H1 (cell line): ENCODE measurements around the gene TFF3. TPM values are rescaled to one million over a fixed set of nuclear protein-coding genes. Genes with fewer than 3 reads are reported as not detected.

Source experiments
- CTCF ChIA-PET: fragments of 300-600 bp; sonication (Branson Sonifier 250); formaldehyde crosslinking; loops from one replicate; lab custom pipeline; 2021; ENCODE audit not compliant: partially characterized antibody; lab: Charles Lee
- POLR2A ChIA-PET: fragments of 300-600 bp; sonication (Branson Sonifier 250); formaldehyde crosslinking; loops from one replicate; lab custom pipeline; 2021; ENCODE audit warnings: inconsistent platforms; ENCODE audit not compliant: partially characterized antibody; lab: Charles Lee
- DNase-seq, 2 experiments: peaks; one replicate each; pipeline versions ENCODE4 v3.0.0 to v3.0.0-alpha.2; 2010 to 2022; ENCODE audit warnings: low spot score in 2 of 2, low read depth in 1 of 2, mixed read lengths in 1 of 2
- FAIRE-seq: peaks from 2 replicates; lab custom pipeline; 2011; peaks lifted over from hg19 to GRCh38; lab: Jason Lieb, UNC
- H2AFZ ChIP-seq: 2 replicates; pipeline ENCODE4 v1.8.1; 2012; ENCODE audit warnings: low read length, inconsistent platforms
- H2AK5ac ChIP-seq: 2 replicates; pipeline ENCODE4 v1.6.1; 2013; ENCODE audit warnings: low read depth, low read length
- H2BK120ac ChIP-seq: replicated peaks from 2 replicates; pipeline ENCODE3; 2013; ENCODE audit warnings: low read depth, low read length, inconsistent platforms
- H2BK12ac ChIP-seq: 2 replicates; pipeline ENCODE4 v1.6.1; 2013; ENCODE audit warnings: low read depth, low read length
- H2BK15ac ChIP-seq: 2 replicates; pipeline ENCODE4 v1.6.1; 2013; ENCODE audit warnings: low read length
- H2BK20ac ChIP-seq: 2 replicates; pipeline ENCODE4 v1.6.1; 2013; ENCODE audit warnings: low read length
- H2BK5ac ChIP-seq: 2 replicates; pipeline ENCODE4 v1.6.1; 2013; ENCODE audit warnings: low read depth, low read length
- H3K14ac ChIP-seq: 2 replicates; pipeline ENCODE4 v1.6.1; 2013; ENCODE audit warnings: inconsistent platforms; ENCODE audit not compliant: insufficient read length
- H3K18ac ChIP-seq: 2 replicates; pipeline ENCODE4 v1.6.1; 2013; ENCODE audit warnings: low read length; ENCODE audit errors: extremely low read depth
- H3K23ac ChIP-seq: 2 replicates; pipeline ENCODE4 v1.6.1; 2013; ENCODE audit warnings: inconsistent platforms; ENCODE audit not compliant: insufficient read length
- H3K23me2 ChIP-seq: 2 replicates; pipeline ENCODE4 v1.6.1; 2013; ENCODE audit warnings: low read depth, low read length
- H3K27ac ChIP-seq: 2 replicates; pipeline ENCODE4 v1.6.1; 2011; ENCODE audit warnings: low read depth, low read length, inconsistent platforms
- H3K27me3 ChIP-seq, 4 experiments: replicated peaks in 1 of 4; 1 replicate in 1 of 4; 2 replicates in 3 of 4; pipeline versions ENCODE4 v1.6.1 to v1.8.1; 2011 to 2013; ENCODE audit warnings: low read length in 3 of 4, mild to moderate bottlenecking in 3 of 4, inconsistent platforms in 2 of 4, mixed read lengths in 2 of 4, moderate library complexity in 1 of 4; ENCODE audit not compliant: control insufficient read depth in 3 of 4, insufficient read depth in 3 of 4; ENCODE audit errors: extremely low read depth in 1 of 4
- H3K36me3 ChIP-seq, 4 experiments: 2 replicates each; pipeline versions ENCODE4 v1.6.1 to v1.8.1; 2011 to 2013; ENCODE audit warnings: mild to moderate bottlenecking in 4 of 4, low read length in 3 of 4, moderate library complexity in 2 of 4, control low read depth in 1 of 4, inconsistent platforms in 1 of 4; ENCODE audit not compliant: insufficient read depth in 4 of 4, control insufficient read depth in 2 of 4
- H3K4ac ChIP-seq: replicated peaks from 2 replicates; pipeline ENCODE3; 2013; ENCODE audit warnings: low read length, low read depth, mixed read lengths, inconsistent platforms; ENCODE audit not compliant: insufficient read length
- H3K4me1 ChIP-seq, 4 experiments: replicated peaks in 1 of 4; 1 replicate in 1 of 4; 2 replicates in 3 of 4; pipeline versions ENCODE4 v1.6.1 to v1.8.1; 2011 to 2013; ENCODE audit warnings: low read length in 3 of 4, inconsistent platforms in 2 of 4, mixed read lengths in 1 of 4; ENCODE audit not compliant: insufficient read depth in 4 of 4, control insufficient read depth in 3 of 4
- H3K4me2 ChIP-seq, 2 experiments: 2 replicates each; pipeline versions ENCODE4 v1.6.1 to v1.8.1; 2011 to 2013; ENCODE audit warnings: low read depth in 2 of 2, low read length in 2 of 2, control low read depth in 1 of 2, inconsistent platforms in 1 of 2, mild to moderate bottlenecking in 1 of 2; ENCODE audit not compliant: insufficient read depth in 1 of 2
- H3K4me3 ChIP-seq, 4 experiments: fragments of 200-600, 300-600 bp in 1 of 4; sonication (generic), shearing (Covaris generic), sonication (Bioruptor Twin) in 1 of 4; 2 replicates each; pipeline versions ENCODE4 v1.5.1 to v1.8.1; 2011 to 2016; ENCODE audit warnings: low read length in 4 of 4, low read depth in 3 of 4, control low read depth in 2 of 4, inconsistent platforms in 2 of 4, mild to moderate bottlenecking in 2 of 4, mixed read lengths in 1 of 4, moderate library complexity in 1 of 4; ENCODE audit not compliant: insufficient read depth in 2 of 4; ENCODE audit errors: extremely low read depth in 1 of 4
- H3K56ac ChIP-seq: replicated peaks from 2 replicates; pipeline ENCODE3; 2013; ENCODE audit warnings: low read depth, mild to moderate bottlenecking, mixed read lengths, low read length, inconsistent platforms; ENCODE audit not compliant: insufficient read length
- H3K79me1 ChIP-seq: 2 replicates; pipeline ENCODE4 v1.6.1; 2013; ENCODE audit warnings: low read depth, low read length, control low read depth
- H3K79me2 ChIP-seq, 2 experiments: 2 replicates each; pipeline versions ENCODE4 v1.6.1 to v1.8.1; 2012 to 2013; ENCODE audit warnings: low read length in 2 of 2, mild to moderate bottlenecking in 2 of 2, inconsistent platforms in 1 of 2; ENCODE audit not compliant: insufficient read depth in 2 of 2, control insufficient read depth in 1 of 2
- H3K9ac ChIP-seq, 4 experiments: replicated peaks in 1 of 4; 1 replicate in 1 of 4; 2 replicates in 3 of 4; pipeline versions ENCODE4 v1.6.1 to v1.8.1; 2011 to 2013; ENCODE audit warnings: low read depth in 3 of 4, low read length in 3 of 4, control low read depth in 2 of 4, mild to moderate bottlenecking in 2 of 4, moderate library complexity in 2 of 4, inconsistent platforms in 1 of 4; ENCODE audit errors: extremely low read depth in 1 of 4
- H3K9me3 ChIP-seq, 2 experiments: 2 replicates each; pipeline versions ENCODE4 v1.6.1 to v1.8.1; 2012 to 2013; ENCODE audit warnings: mild to moderate bottlenecking in 2 of 2, moderate library complexity in 2 of 2, control low read depth in 1 of 2, inconsistent platforms in 1 of 2, low read depth in 1 of 2, low read length in 1 of 2, mixed read lengths in 1 of 2; ENCODE audit not compliant: insufficient read depth in 2 of 2
- H4K20me1 ChIP-seq, 2 experiments: replicated peaks in 1 of 2; 2 replicates each; pipeline versions ENCODE3 to v1.8.1; 2011 to 2013; ENCODE audit warnings: inconsistent platforms in 2 of 2, low read length in 2 of 2, mild to moderate bottlenecking in 1 of 2; ENCODE audit not compliant: insufficient read depth in 2 of 2, control insufficient read depth in 1 of 2
- H4K5ac ChIP-seq: 2 replicates; pipeline ENCODE4 v1.6.1; 2013; ENCODE audit warnings: low read length, low read depth, mixed read lengths, inconsistent platforms; ENCODE audit not compliant: insufficient read length
- H4K8ac ChIP-seq: 2 replicates; pipeline ENCODE4 v1.8.0; 2013; ENCODE audit warnings: mild to moderate bottlenecking, moderate library complexity, low read length, inconsistent platforms; ENCODE audit not compliant: insufficient read depth; ENCODE audit errors: extremely low read depth
- H4K91ac ChIP-seq: replicated peaks from 2 replicates; pipeline ENCODE3; 2013; ENCODE audit warnings: low read length, mixed read lengths, inconsistent platforms; ENCODE audit not compliant: insufficient read length
- CHD1 ChIP-seq: IDR thresholded peaks from 2 replicates; pipeline ENCODE4 v1.6.1; 2012; ENCODE audit warnings: low read depth, low read length, improper control_type of control experiment
- FOSL1 ChIP-seq: IDR thresholded peaks from 2 replicates; pipeline ENCODE4 v1.6.1; 2011; ENCODE audit warnings: mild to moderate bottlenecking, low read depth, low read length, moderate library complexity; ENCODE audit not compliant: insufficient read depth
- JUND ChIP-seq: IDR thresholded peaks from 2 replicates; pipeline ENCODE4 v1.6.1; 2011; ENCODE audit warnings: mild to moderate bottlenecking, improper control_type of control experiment, low read length
- RNF2 ChIP-seq: fragments of 200-900, 300-1000 bp; sonication (generic); IDR thresholded peaks from 2 replicates; pipeline ENCODE4 v1.7.1; 2016; ENCODE audit warnings: borderline replicate concordance, low read depth, mild to moderate bottlenecking, antibody characterized with exemption, low read length; ENCODE audit not compliant: poor library complexity, severe bottlenecking; ENCODE audit errors: missing control alignments
- SAP30 ChIP-seq: fragments of 300-600 bp; sonication (generic); IDR thresholded peaks from 2 replicates; pipeline ENCODE4 v1.7.1; 2012; ENCODE audit warnings: low read length, moderate library complexity, mild to moderate bottlenecking, inconsistent platforms; ENCODE audit not compliant: insufficient read depth, insufficient replicate concordance
- SIN3A ChIP-seq, 2 experiments: IDR thresholded peaks in 1 of 2; conservative IDR thresholded peaks in 1 of 2; 2 replicates each; pipeline ENCODE4 v1.6.1; 2011 to 2012; ENCODE audit warnings: low read length in 2 of 2, improper control_type of control experiment in 1 of 2, low read depth in 1 of 2, mild to moderate bottlenecking in 1 of 2
- WGBS, 2 experiments: shearing (Covaris generic) in 1 of 2; methylation state at CpG; one replicate each; pipeline versions ENCODE4 v1.1.6 to v1.1.7; 2013 to 2015; ENCODE audit warnings: low lambda C conversion rate in 2 of 2, mixed read lengths in 2 of 2, inconsistent platforms in 1 of 2, low coverage in 1 of 2, missing lambda C conversion rate in 1 of 2; ENCODE audit not compliant: insufficient replicate concordance in 2 of 2, insufficient coverage in 1 of 2, insufficient read length in 1 of 2; ENCODE audit errors: extremely low coverage in 1 of 2, missing lambda C conversion rate in 1 of 2; 5-methylcytosine and 5-hydroxymethylcytosine counted together
- polyA plus RNA-seq, 7 experiments: library from polyadenylated mRNA; depleted of rRNA in 3 of 7; stranded (reverse) in 5 of 7; unstranded in 2 of 7; fragments of >200 nt in 5 of 7; fragments of 200-250 nt in 2 of 7; gene quantifications; 1 replicate in 5 of 7; 2 replicates in 1 of 7; 4 replicates in 1 of 7; pipeline versions ENCODE4 v1.2.1 to v1.2.3, GENCODE V29; 2011 to 2013; ENCODE audit warnings: missing spikeins in 2 of 7, mixed read lengths in 2 of 7
- total RNA-seq: library from RNA; stranded (reverse); fragmentation: NEBNext Ultra II Directional; extraction: Animal tissue kit (Norgen Biotek cat#: 25700); gene quantifications from 2 replicates; pipeline ENCODE4 v1.2.1, GENCODE V29; 2021
- TF ChIP-seq, protein P1 (sequence below), 3 experiments: IDR thresholded peaks; 1 replicate in 2 of 3; 2 replicates in 1 of 3; pipeline versions ENCODE4 v1.5.1 to v1.6.1; 2011; ENCODE audit warnings: low read length in 3 of 3, mild to moderate bottlenecking in 3 of 3, inconsistent platforms in 2 of 3, low read depth in 1 of 3, moderate library complexity in 1 of 3; ENCODE audit not compliant: insufficient read depth in 1 of 3; ENCODE audit errors: control extremely low read depth in 1 of 3

The TFF3 gene
- total and polyA plus RNA-seq, 2 of the 8 experiments (the other 6 are each of a cell fraction or from before 2014, with no cell fraction given) = 1.7 to 6.7 TPM

DNA sequence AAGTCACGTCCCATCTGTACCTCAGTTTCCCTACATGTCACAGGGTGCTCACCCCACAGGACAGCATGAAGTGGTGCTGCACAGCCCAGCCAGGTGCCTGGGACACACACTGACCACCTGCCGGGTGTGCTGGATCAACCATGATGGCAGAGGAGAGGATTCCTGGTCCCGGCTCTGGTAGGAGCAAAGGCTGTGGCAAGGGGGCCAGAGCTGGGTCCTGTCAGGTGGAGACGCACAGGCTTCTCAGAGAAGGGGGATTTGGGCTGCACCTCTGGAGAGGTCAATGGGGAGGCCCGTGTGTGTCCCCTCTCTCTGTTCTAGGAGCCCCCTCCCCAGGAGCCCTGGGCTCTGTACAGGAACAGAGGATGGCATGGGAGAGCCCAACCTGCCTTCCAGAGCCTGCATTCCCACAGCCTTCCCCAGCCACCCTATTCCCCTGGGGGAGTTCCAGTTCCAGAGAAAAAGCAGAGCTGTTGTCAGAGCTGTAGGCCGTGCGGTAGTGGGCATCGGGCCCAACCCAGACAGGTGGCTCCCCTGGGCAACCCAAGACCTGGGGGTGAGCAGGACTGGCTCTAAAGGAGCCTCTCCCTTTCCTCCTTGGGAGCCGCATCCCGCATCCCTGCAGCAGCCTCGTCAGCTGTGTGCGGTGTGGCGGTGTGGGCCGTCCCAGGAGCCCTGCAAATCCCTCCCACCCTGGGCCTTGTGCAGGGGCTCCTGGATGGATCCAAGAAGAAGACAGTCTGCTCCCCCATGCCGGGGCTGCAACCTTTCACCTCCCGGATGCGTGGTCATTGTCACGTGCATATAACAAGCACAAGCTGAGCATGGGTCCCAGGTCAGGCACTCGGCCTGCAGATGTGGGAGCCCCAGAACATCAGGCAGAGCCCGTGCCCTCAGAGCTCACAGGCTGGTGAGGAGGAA is 2.9 kb upstream of the TFF3 start:
- H3K14ac ChIP-seq = no peak overlapping the region
- peaks cover 8 to 24% (median 17%) of the 10 kb centered on the region in 4 experiments for H3K4me1 ChIP-seq
- H3K79me2 ChIP-seq = no peaks in the 10 kb centered on the region
- no peak overlapping the region for H3K27ac ChIP-seq
- H3K4ac ChIP-seq = peak overlapping the region; percentile 41
- H2AFZ ChIP-seq = no peak overlapping the region
- H3K56ac ChIP-seq = no peak overlapping the region
- peak overlapping the region; percentile 72; the same call in 1 of the 2 replicates for H2BK20ac ChIP-seq
- H3K18ac ChIP-seq = peak overlapping the region; percentile 60
- peak overlapping the region; percentile 52 for H4K91ac ChIP-seq
- WGBS, 2 experiments = 84% methylated on average over 15 of the region's 20 CpGs; no CpG with 5 or more reads in 1 of the 2 experiments
- H3K23ac ChIP-seq = no peak overlapping the region
- H3K27me3 ChIP-seq = no peaks in the 10 kb centered on the region
- ChIA-PET CTCF (interaction anchor here (0.6 to 14.3 kb wide), 8 partner anchors 8 to 132 kb away, joined by 3 to 137 read pairs (median 4); no protein-coding TSS in a partner anchor), POLR2A (no interaction called here)
- H3K4me2 ChIP-seq = no peak overlapping the region
- peak overlapping the region; percentile 74 for H2BK15ac ChIP-seq
- H4K20me1 ChIP-seq = no peaks in the 10 kb centered on the region
- H3K36me3 ChIP-seq = no peaks in the 10 kb centered on the region
- peak overlapping the region; percentile 79; the same call in 1 of the 2 replicates for H4K8ac ChIP-seq
- no peak overlapping the region for H4K5ac ChIP-seq
- H2BK12ac ChIP-seq = peak overlapping the region; percentile 88; the same call in 1 of the 2 replicates
- peak overlapping the region; percentile 28; the same call in 1 of the 2 replicates for H2BK5ac ChIP-seq
- H3K9ac ChIP-seq = no peak overlapping the region
- H3K79me1 ChIP-seq = no peaks in the 10 kb centered on the region
- H2BK120ac ChIP-seq = no peak overlapping the region
- H3K4me3 ChIP-seq = no peak overlapping the region
- no peaks in the 10 kb centered on the region for H3K9me3 ChIP-seq
- FAIRE-seq (no peak), DNase-seq (no peak)
- no peaks in the 10 kb centered on the region for H3K23me2 ChIP-seq
- H2AK5ac ChIP-seq = 0 out of 2 replicates have a peak overlapping the region, but pooled peaks have one; percentile 11
- TF ChIP-seq CHD1 (no peak), SIN3A (conservative IDR thresholded peaks at IDR 0.05 in 1 of 2, IDR thresholded peaks at IDR 0.05 in 1 of 2; ENCODE audit: low read depth in 1 of 2, low read length in 2 of 2) (no peak), FOSL1 (no peak), JUND (no peak), RNF2 (no peak), SAP30 (no peak)
- TF ChIP-seq, protein P1, sequence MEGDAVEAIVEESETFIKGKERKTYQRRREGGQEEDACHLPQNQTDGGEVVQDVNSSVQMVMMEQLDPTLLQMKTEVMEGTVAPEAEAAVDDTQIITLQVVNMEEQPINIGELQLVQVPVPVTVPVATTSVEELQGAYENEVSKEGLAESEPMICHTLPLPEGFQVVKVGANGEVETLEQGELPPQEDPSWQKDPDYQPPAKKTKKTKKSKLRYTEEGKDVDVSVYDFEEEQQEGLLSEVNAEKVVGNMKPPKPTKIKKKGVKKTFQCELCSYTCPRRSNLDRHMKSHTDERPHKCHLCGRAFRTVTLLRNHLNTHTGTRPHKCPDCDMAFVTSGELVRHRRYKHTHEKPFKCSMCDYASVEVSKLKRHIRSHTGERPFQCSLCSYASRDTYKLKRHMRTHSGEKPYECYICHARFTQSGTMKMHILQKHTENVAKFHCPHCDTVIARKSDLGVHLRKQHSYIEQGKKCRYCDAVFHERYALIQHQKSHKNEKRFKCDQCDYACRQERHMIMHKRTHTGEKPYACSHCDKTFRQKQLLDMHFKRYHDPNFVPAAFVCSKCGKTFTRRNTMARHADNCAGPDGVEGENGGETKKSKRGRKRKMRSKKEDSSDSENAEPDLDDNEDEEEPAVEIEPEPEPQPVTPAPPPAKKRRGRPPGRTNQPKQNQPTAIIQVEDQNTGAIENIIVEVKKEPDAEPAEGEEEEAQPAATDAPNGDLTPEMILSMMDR (IDR thresholded peaks at IDR 0.05; ENCODE audit: control extremely low read depth in 1 of 3, insufficient read depth in 1 of 3, low read depth in 1 of 3, low read length in 3 of 3) = no peak
